Endothelial cell of umbilical vein (primary cell): ENCODE data around the gene REEP1.

ENCODE experiments used
- CTCF ChIP-seq, 2 donors: IDR thresholded peaks; 1 replicate in 1 of 2; 2 replicates in 1 of 2; pipeline ENCODE4 v1.5.1; 2011; ENCODE audit warnings: low read length in 2 of 2, mild to moderate bottlenecking in 2 of 2, moderate library complexity in 2 of 2, control low read depth in 1 of 2, inconsistent platforms in 1 of 2, low read depth in 1 of 2; ENCODE audit not compliant: insufficient read depth in 1 of 2; ENCODE audit errors: extremely low read depth in 1 of 2
- EZH2 ChIP-seq: IDR thresholded peaks from 2 replicates; pipeline ENCODE4 v1.6.1; 2012; ENCODE audit warnings: borderline replicate concordance, low read depth, mild to moderate bottlenecking, moderate library complexity, low read length, inconsistent platforms; ENCODE audit not compliant: severe bottlenecking
- FOS ChIP-seq: IDR thresholded peaks from 2 replicates; pipeline ENCODE4 v1.6.1; 2011; ENCODE audit warnings: mild to moderate bottlenecking, low read length, moderate library complexity, borderline replicate concordance; ENCODE audit not compliant: insufficient read depth
- GATA2 ChIP-seq: IDR thresholded peaks from 2 replicates; pipeline ENCODE4 v1.7.0; 2011; ENCODE audit warnings: low read depth, mild to moderate bottlenecking, moderate library complexity, mixed read lengths, low read length; ENCODE audit not compliant: insufficient read length, insufficient read depth
- POLR2A ChIP-seq: IDR thresholded peaks from 2 replicates; pipeline ENCODE4 v1.6.1; 2012; ENCODE audit warnings: low read depth, mild to moderate bottlenecking, control low read depth, low read length

GRCh38 chr2:86382108-86382507, 44.7 kb upstream of the REEP1 start:
- no peak for TF ChIP-seq CTCF (IDR thresholded peaks at IDR 0.05; ENCODE audit: extremely low read depth in 1 of 2, insufficient read depth in 1 of 2, low read depth in 1 of 2, low read length in 2 of 2)
- TF ChIP-seq GATA2: no peak
- no peak for TF ChIP-seq POLR2A
- TF ChIP-seq EZH2: no peak
- TF ChIP-seq FOS: no peak
